GM12878 (cell line): ENCODE results near the gene NDUFA13. TPM values are rescaled to one million over a fixed set of nuclear protein-coding genes. Genes with fewer than 3 reads are reported as not detected.
A peak's percentile ranks its signal among the peaks of the same experiment; 100 is the strongest.

Source experiments
- ATAC-seq: fragments of 200-7000 bp; cut with Tn5 transposase; 3 replicates; pipeline ENCODE4 v1.9.1; 2020; ENCODE audit warnings: mild to moderate bottlenecking, moderate library complexity
- BruUV-seq: library from RNA; stranded (reverse); fragments of 400-500 nt; replicated peaks from 2 replicates; lab custom pipeline; 2021; lab: Mats Ljungman, UMichigan
- CTCF ChIA-PET: fragments of 300-600 bp; sonication (Branson Sonifier 250); formaldehyde crosslinking; extraction: SDS; loops from one replicate; lab custom pipeline; 2021; ENCODE audit warnings: inconsistent platforms; lab: Yijun Ruan, JAX
- POLR2A ChIA-PET: fragments of 350-600 bp; formaldehyde crosslinking; extraction: SDS; loops from one replicate; lab custom pipeline; 2021; ENCODE audit warnings: inconsistent platforms; lab: Charles Lee
- RAD21 ChIA-PET: fragments of 300-600 bp; sonication (Branson Sonifier 250); formaldehyde crosslinking; loops from one replicate; lab custom pipeline; 2023; ENCODE audit warnings: antibody characterized with exemption; ENCODE audit not compliant: unreplicated experiment; lab: Charles Lee
- SMC1A ChIA-PET: fragments of 300-600 bp; sonication (Branson Sonifier 250); formaldehyde crosslinking; loops from one replicate; lab custom pipeline; 2023; ENCODE audit not compliant: unreplicated experiment, uncharacterized antibody; lab: Charles Lee
- DNase-seq: peaks from one replicate; pipeline ENCODE4 v3.0.0-alpha.2; 2011; ENCODE audit warnings: low read depth, low spot score
- FAIRE-seq: peaks from 3 replicates; lab custom pipeline; 2011; peaks lifted over from hg19 to GRCh38; lab: Jason Lieb, UNC
- H2AFZ ChIP-seq: 2 replicates; pipeline ENCODE4 v1.6.0; 2011; ENCODE audit warnings: low read depth, low read length, control low read depth; ENCODE audit not compliant: control insufficient read depth
- H3K27ac ChIP-seq: 2 replicates; pipeline ENCODE4 v1.5.1; 2011; ENCODE audit warnings: control low read depth; ENCODE audit not compliant: control insufficient read depth, insufficient read depth
- H3K27me3 ChIP-seq, 2 experiments: replicated peaks in 1 of 2; 2 replicates each; pipeline versions ENCODE4 v1.6.0 to v1.6.1; 2011; ENCODE audit warnings: low read length in 1 of 2; ENCODE audit not compliant: control insufficient read depth in 2 of 2, insufficient read depth in 2 of 2
- H3K36me3 ChIP-seq, 2 experiments: 2 replicates each; pipeline ENCODE4 v1.5.1; 2011; ENCODE audit warnings: low read length in 1 of 2; ENCODE audit not compliant: control insufficient read depth in 2 of 2, insufficient read depth in 2 of 2
- H3K4me1 ChIP-seq: 2 replicates; pipeline ENCODE4 v1.6.1; 2011; ENCODE audit warnings: mild to moderate bottlenecking, low read length, moderate library complexity, mixed read lengths; ENCODE audit not compliant: control insufficient read depth, insufficient read depth
- H3K4me2 ChIP-seq: 2 replicates; pipeline ENCODE4 v1.6.0; 2011; ENCODE audit warnings: control low read depth; ENCODE audit not compliant: control insufficient read depth, insufficient read depth
- H3K4me3 ChIP-seq: fragments of 200-600 bp; sonication (generic); 2 replicates; pipeline ENCODE4 v1.5.1; 2016
- H3K79me2 ChIP-seq: 2 replicates; pipeline ENCODE4 v1.6.0; 2011; ENCODE audit warnings: low read length; ENCODE audit not compliant: control insufficient read depth, insufficient read depth
- H3K9ac ChIP-seq: 2 replicates; pipeline ENCODE4 v1.8.0; 2011; ENCODE audit warnings: low read length, control low read depth, mixed read lengths; ENCODE audit not compliant: control insufficient read depth, insufficient read depth
- H3K9me3 ChIP-seq: replicated peaks from 3 replicates; pipeline ENCODE4 v1.5.1; 2011; ENCODE audit warnings: mild to moderate bottlenecking, low read length; ENCODE audit not compliant: control insufficient read depth, insufficient read depth
- H4K20me1 ChIP-seq: 2 replicates; pipeline ENCODE4 v1.6.0; 2011; ENCODE audit not compliant: control insufficient read depth, insufficient read depth
- BCL11A ChIP-seq: IDR thresholded peaks from 2 replicates; pipeline ENCODE4 v1.6.1; 2011; ENCODE audit warnings: low read depth, low read length
- EGR1 ChIP-seq, 2 experiments: IDR thresholded peaks; 1 replicate in 1 of 2; 2 replicates in 1 of 2; pipeline ENCODE4 v1.6.1; 2011 to 2012; ENCODE audit warnings: low read depth in 2 of 2, low read length in 2 of 2, borderline replicate concordance in 1 of 2, mild to moderate bottlenecking in 1 of 2, moderate library complexity in 1 of 2
- IRF4 ChIP-seq: IDR thresholded peaks from 2 replicates; pipeline ENCODE4 v1.6.1; 2011; ENCODE audit warnings: low read depth, low read length
- MEF2A ChIP-seq: IDR thresholded peaks from 2 replicates; pipeline ENCODE4 v1.6.1; 2011; ENCODE audit warnings: low read depth, mild to moderate bottlenecking, low read length, moderate library complexity; ENCODE audit not compliant: insufficient read depth
- MTA2 ChIP-seq: fragments of 450-650 bp; IDR thresholded peaks from 2 replicates; pipeline ENCODE4 v1.6.1; 2016; ENCODE audit warnings: low read depth, mild to moderate bottlenecking, moderate library complexity
- MYC ChIP-seq: IDR thresholded peaks from 2 replicates; pipeline ENCODE4 v1.6.1; 2011; ENCODE audit warnings: mild to moderate bottlenecking, low read length, moderate library complexity, inconsistent platforms; ENCODE audit not compliant: insufficient read depth, insufficient replicate concordance, insufficient read length, severe bottlenecking
- RCOR1 ChIP-seq: conservative IDR thresholded peaks from 2 replicates; pipeline ENCODE4 v1.6.1; 2012; ENCODE audit warnings: low read depth, low read length, improper control_type of control experiment
- RELA ChIP-seq: fragments of 450-650 bp; IDR thresholded peaks from 2 replicates; pipeline ENCODE4 v1.8.0; 2014; ENCODE audit warnings: borderline replicate concordance; ENCODE audit not compliant: partially characterized antibody
- SKIL ChIP-seq: fragments of 450-650 bp; IDR thresholded peaks from 2 replicates; pipeline ENCODE4 v1.6.1; 2017; ENCODE audit warnings: mild to moderate bottlenecking, low read depth, inconsistent platforms; ENCODE audit not compliant: poor library complexity, severe bottlenecking
- SP1 ChIP-seq: IDR thresholded peaks from one replicate; pipeline ENCODE4 v1.6.1; 2011; ENCODE audit warnings: low read depth, low read length
- USF2 ChIP-seq: IDR thresholded peaks from 2 replicates; pipeline ENCODE4 v1.6.1; 2011; ENCODE audit warnings: low read depth, low read length, improper control_type of control experiment, borderline replicate concordance
- ZNF24 ChIP-seq: fragments of 450-650 bp; IDR thresholded peaks from 2 replicates; pipeline ENCODE4 v1.6.1; 2017; ENCODE audit warnings: antibody characterized with exemption, mild to moderate bottlenecking
- WGBS: methylation state at CpG from one replicate; pipeline ENCODE4 v1.1.6; 2016; ENCODE audit warnings: low lambda C conversion rate; ENCODE audit not compliant: insufficient replicate concordance, insufficient coverage; ENCODE audit errors: missing lambda C conversion rate; 5-methylcytosine and 5-hydroxymethylcytosine counted together
- in situ Hi-C: fragments of 300-500 bp; cut with MboI; formaldehyde crosslinking; loops from 9 replicates; pipeline ENCODE4 v1.14.3; 2018; ENCODE audit warnings: mixed read lengths
- intact Hi-C: fragments of 100-400 bp; cut with micrococcal nuclease; formaldehyde crosslinking; loops from one replicate; pipeline ENCODE4 v1.14.2; 2022; ENCODE audit not compliant: unreplicated experiment
- polyA plus RNA-seq, 11 experiments: library from polyadenylated mRNA; depleted of rRNA in 4 of 11; unstranded in 6 of 11; stranded (reverse) in 5 of 11; fragments of >200 nt; fragmentation: Nextera tagmentation in 4 of 11; fragmentation: Illumina TruSeq in 1 of 11; extraction: Ambion mirVana in 4 of 11; extraction: Trizol in 1 of 11; gene quantifications; 1 replicate in 1 of 11; 2 replicates in 10 of 11; pipeline versions ENCODE4 v1.2.1 to v1.2.3, GENCODE V29; 2011 to 2016; ENCODE audit warnings: inconsistent platforms in 2 of 11, missing spikeins in 2 of 11, low read depth in 1 of 11
- total RNA-seq, 4 experiments: library from RNA; depleted of rRNA in 3 of 4; stranded (reverse); fragments of >200 nt in 3 of 4; fragmentation: Illumina TruSeq in 1 of 4; extraction: Trizol in 1 of 4; gene quantifications; 2 replicates each; pipeline versions ENCODE4 v1.2.1 to v1.2.3, GENCODE V29; 2013 to 2021

NDUFA13 gene
- total and polyA plus RNA-seq, 10 of the 15 experiments (the other 5 are each of a cell fraction or from before 2014, with no cell fraction given): 224 to 586 (median 456) TPM

GRCh38 chr19:19568802-19569756, 53.1 kb downstream of the NDUFA13 start:
- POLR2A ChIA-PET: interaction anchor here (0.6 kb wide), 1 partner anchor 40 kb away, joined by 3 read pairs; no protein-coding TSS in a partner anchor
- H3K4me1 ChIP-seq: no peaks in the 10 kb centered on the region
- no peak overlapping the region for H3K4me2 ChIP-seq
- no peaks in the 10 kb centered on the region for H3K79me2 ChIP-seq
- no peak for TF ChIP-seq USF2
- TF ChIP-seq, all 136 proteins: peak for 0
- peaks cover 4 to 12% of the 10 kb centered on the region in 2 experiments; a peak in 3 of 4 replicates for H3K36me3 ChIP-seq
- DNase-seq (no peak), FAIRE-seq (peak; percentile 31), ATAC-seq (no peak)
- H3K27ac ChIP-seq: no peak overlapping the region
- CTCF ChIA-PET: interaction anchor here (2.1 kb wide), 1 partner anchor 16 kb away, joined by 19 read pairs; no protein-coding TSS in a partner anchor
- RAD21 ChIA-PET: no interaction called here
- H3K9me3 ChIP-seq: no peaks in the 10 kb centered on the region; the same call in 2 of the 3 replicates
- 90% methylated on average over 25 of the region's 25 CpGs for WGBS
- SMC1A ChIA-PET: interaction anchor here (0.9 kb wide), 1 partner anchor 23 kb away, joined by 4 read pairs; no protein-coding TSS in a partner anchor
- H3K27me3 ChIP-seq: no peaks in the 10 kb centered on the region
- no peak overlapping the region for H2AFZ ChIP-seq
- intact Hi-C loops (no loop called here), in situ Hi-C loops (no loop called here)
- BruUV-seq: no TSS peak
- no peak overlapping the region for H3K4me3 ChIP-seq
- H4K20me1 ChIP-seq: no peaks in the 10 kb centered on the region
- no peak overlapping the region for H3K9ac ChIP-seq

- no TSS peak for BruUV-seq
- ATAC-seq (no peak), FAIRE-seq (no peak), DNase-seq (no peak)
- H3K4me2 ChIP-seq: no peak overlapping the region
- H3K9ac ChIP-seq: no peak overlapping the region
- ChIA-PET RAD21 (no interaction called here), CTCF (interaction anchor here (1.1 kb wide), 1 partner anchor 16 kb away, joined by 4 read pairs; no protein-coding TSS in a partner anchor), SMC1A (no interaction called here), POLR2A (no interaction called here)
- no peaks in the 10 kb centered on the region; the same call in 2 of the 3 replicates for H3K9me3 ChIP-seq
- H3K4me3 ChIP-seq: no peak overlapping the region
- no peaks in the 10 kb centered on the region for H4K20me1 ChIP-seq
- H3K27me3 ChIP-seq: no peaks in the 10 kb centered on the region
- in situ Hi-C loops (no loop called here), intact Hi-C loops (no loop called here)
- H3K36me3 ChIP-seq: peaks cover 4 to 12% of the 10 kb centered on the region in 2 experiments; a peak in 3 of 4 replicates
- 97% methylated on average over 10 of the region's 10 CpGs for WGBS
- no peak overlapping the region for H2AFZ ChIP-seq
- H3K27ac ChIP-seq: no peak overlapping the region
- no peaks in the 10 kb centered on the region for H3K4me1 ChIP-seq
- no peaks in the 10 kb centered on the region for H3K79me2 ChIP-seq
- TF ChIP-seq MEF2A: no peak
- no peak for TF ChIP-seq SKIL
- no peak for TF ChIP-seq RELA
- TF ChIP-seq EGR1 (IDR thresholded peaks at IDR 0.05; ENCODE audit: borderline replicate concordance in 1 of 2, low read depth in 2 of 2, low read length in 2 of 2): no peak
- no peak for TF ChIP-seq MTA2
- no peak for TF ChIP-seq BCL11A
- no peak for TF ChIP-seq IRF4
- TF ChIP-seq SP1: no peak
- TF ChIP-seq ZNF24: no peak
- TF ChIP-seq MYC: no peak
- no peak for TF ChIP-seq RCOR1
These were observed 54.5 kb downstream of the NDUFA13 start for GRCh38 chr19:19570571-19570970.
